ENCODE results near the gene NTM. TPM values are rescaled to one million over a fixed set of nuclear protein-coding genes. Genes with fewer than 3 reads are reported as not detected.

The NTM gene
- polyA plus RNA-seq, 1 donor (not counting 4 experiments of a cell fraction or from before 2014, with no cell fraction given), result 47.9 TPM

- H3K27ac ChIP-seq (ENCODE audit: control insufficient read depth, insufficient read depth, low read length), result no peak overlapping the region
- H3K36me3 ChIP-seq (ENCODE audit: control insufficient read depth in 2 of 2, extremely low read depth in 1 of 2, insufficient read depth in 2 of 2, low read length in 2 of 2), result no peaks in the 10 kb centered on the region
- no peak overlapping the region for H3K4me3 ChIP-seq (ENCODE audit: control insufficient read depth in 2 of 3, extremely low read depth in 1 of 3, insufficient read depth in 2 of 3, low read depth in 1 of 3, low read length in 3 of 3)
- DNase-seq (ENCODE audit: low read depth, low spot score) (no peak), FAIRE-seq (no peak)
- H3K9me3 ChIP-seq (ENCODE audit: control insufficient read depth, low read depth, low read length), result no peaks in the 10 kb centered on the region
- no peak overlapping the region for H2AFZ ChIP-seq (ENCODE audit: control insufficient read depth, low read length)
- H3K9ac ChIP-seq (ENCODE audit: control insufficient read depth, extremely low read depth, insufficient read depth, low read length), result no peak overlapping the region
- H4K20me1 ChIP-seq (ENCODE audit: control insufficient read depth, extremely low read depth, insufficient read depth, low read length), result no peaks in the 10 kb centered on the region
- no peak overlapping the region for H3K4me2 ChIP-seq (ENCODE audit: control insufficient read depth, extremely low read depth, insufficient read depth, low read depth, low read length)
- no peaks in the 10 kb centered on the region for H3K79me2 ChIP-seq (ENCODE audit: control insufficient read depth, insufficient read depth, low read length)
- no peaks in the 10 kb centered on the region for H3K9me1 ChIP-seq (ENCODE audit: control insufficient read depth, extremely low read depth, insufficient read depth, low read length)
- no peaks in the 10 kb centered on the region for H3K27me3 ChIP-seq (ENCODE audit: control insufficient read depth, extremely low read depth, insufficient read depth, low read length)
- no peaks in the 10 kb centered on the region for H3K4me1 ChIP-seq (ENCODE audit: control insufficient read depth, extremely low read depth, insufficient read depth, low read length)
- TF ChIP-seq CTCF (optimal IDR thresholded peaks at IDR 0.05 in 1 of 3, IDR thresholded peaks at IDR 0.05 in 1 of 3, conservative IDR thresholded peaks at IDR 0.05 in 1 of 3; ENCODE audit: extremely low read depth in 1 of 3, insufficient read depth in 2 of 3, low read length in 3 of 3), result no peak
- TF ChIP-seq EZH2 (IDR thresholded peaks at IDR 0.05; ENCODE audit: low read length), result no peak
- dilution Hi-C loops (cut with MboI; ENCODE audit: extremely low pct_ligation_motif_present, low sequenced_read_pairs), result loop anchor here (25.0 kb wide), 1 partner anchor 596 kb away; no protein-coding TSS in a partner anchor
These were observed 288.0 kb downstream of the NTM start for GRCh38 chr11:131658414-131658813.

GRCh38 chr11:131658952-131659351 is 288.5 kb downstream of the NTM start:
- dilution Hi-C loops (cut with MboI; ENCODE audit: extremely low pct_ligation_motif_present, low sequenced_read_pairs), result loop anchor here (25.0 kb wide), 1 partner anchor 597 kb away; no protein-coding TSS in a partner anchor
- Histone ChIP-seq H3K9me3 (ENCODE audit: control insufficient read depth, low read depth, low read length) (no peaks in the 10 kb centered on the region), H3K79me2 (ENCODE audit: control insufficient read depth, insufficient read depth, low read length) (no peaks in the 10 kb centered on the region), H3K4me1 (ENCODE audit: control insufficient read depth, extremely low read depth, insufficient read depth, low read length) (no peaks in the 10 kb centered on the region), H3K36me3 (ENCODE audit: control insufficient read depth in 2 of 2, extremely low read depth in 1 of 2, insufficient read depth in 2 of 2, low read length in 2 of 2) (no peaks in the 10 kb centered on the region), H2AFZ (ENCODE audit: control insufficient read depth, low read length) (no peak overlapping the region), H4K20me1 (ENCODE audit: control insufficient read depth, extremely low read depth, insufficient read depth, low read length) (no peaks in the 10 kb centered on the region), H3K27me3 (ENCODE audit: control insufficient read depth, extremely low read depth, insufficient read depth, low read length) (no peaks in the 10 kb centered on the region), H3K27ac (ENCODE audit: control insufficient read depth, insufficient read depth, low read length) (no peak overlapping the region), H3K9ac (ENCODE audit: control insufficient read depth, extremely low read depth, insufficient read depth, low read length) (no peak overlapping the region), H3K4me2 (ENCODE audit: control insufficient read depth, extremely low read depth, insufficient read depth, low read depth, low read length) (no peak overlapping the region), H3K9me1 (ENCODE audit: control insufficient read depth, extremely low read depth, insufficient read depth, low read length) (no peaks in the 10 kb centered on the region), H3K4me3 (ENCODE audit: control insufficient read depth in 2 of 3, extremely low read depth in 1 of 3, insufficient read depth in 2 of 3, low read depth in 1 of 3, low read length in 3 of 3) (no peak overlapping the region)
- no peak for DNase-seq (ENCODE audit: low read depth, low spot score)
- FAIRE-seq, result no peak
- no peak for TF ChIP-seq CTCF (optimal IDR thresholded peaks at IDR 0.05 in 1 of 3, IDR thresholded peaks at IDR 0.05 in 1 of 3, conservative IDR thresholded peaks at IDR 0.05 in 1 of 3; ENCODE audit: extremely low read depth in 1 of 3, insufficient read depth in 2 of 3, low read length in 3 of 3)
- no peak for TF ChIP-seq EZH2 (IDR thresholded peaks at IDR 0.05; ENCODE audit: low read length)
